ENCODE data around the gene OSM.
"Not testable (repeated sequence)": the region's sequence is repeated elsewhere in the genome, so short reads cannot be mapped to it uniquely, and the experiment has no call there.

The OSM gene

DNA sequence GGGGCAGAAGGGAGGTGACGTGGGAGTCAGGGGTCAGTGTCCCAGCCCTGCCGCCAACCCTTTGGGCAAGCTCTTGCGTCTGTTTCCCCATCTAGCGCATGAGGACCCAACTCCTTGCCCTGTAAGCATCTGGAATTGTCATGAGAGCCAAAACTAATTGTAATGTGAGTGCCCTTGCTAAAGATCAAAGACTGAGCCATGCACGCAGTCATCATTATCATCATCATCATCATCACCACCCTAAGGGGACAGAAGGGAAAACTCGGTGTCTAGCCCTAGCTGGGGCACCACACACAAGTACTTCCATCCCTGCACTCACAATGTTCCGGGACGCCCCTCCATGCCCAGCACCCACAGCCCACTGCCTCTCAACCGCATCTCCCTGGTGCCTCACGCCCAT, 22.6 kb downstream of the OSM start:
- peak; percentile 33 for DNase-seq (ENCODE audit: low spot score)

DNA sequence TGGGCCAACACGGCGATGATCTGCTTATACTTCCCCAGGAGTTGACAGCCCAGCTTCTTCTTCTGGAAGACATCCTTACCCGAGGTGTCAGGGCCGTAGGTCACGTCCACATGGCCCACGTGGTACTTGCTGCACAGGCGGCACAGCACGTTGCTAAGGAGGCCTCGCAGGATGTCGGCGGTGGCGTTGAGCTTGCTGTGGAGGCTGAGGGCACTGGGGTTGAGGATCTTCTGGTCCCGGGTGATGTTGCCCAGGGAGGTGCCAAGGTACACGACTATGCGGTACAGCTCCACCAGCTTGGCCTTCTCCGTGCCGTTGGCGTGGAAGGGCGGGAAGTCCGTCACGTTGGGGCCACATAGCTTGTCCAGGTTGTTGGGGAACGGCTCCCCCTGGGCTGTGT, 23.0 kb downstream of the OSM start:
- DNase-seq (ENCODE audit: low spot score) = no peak

DNA sequence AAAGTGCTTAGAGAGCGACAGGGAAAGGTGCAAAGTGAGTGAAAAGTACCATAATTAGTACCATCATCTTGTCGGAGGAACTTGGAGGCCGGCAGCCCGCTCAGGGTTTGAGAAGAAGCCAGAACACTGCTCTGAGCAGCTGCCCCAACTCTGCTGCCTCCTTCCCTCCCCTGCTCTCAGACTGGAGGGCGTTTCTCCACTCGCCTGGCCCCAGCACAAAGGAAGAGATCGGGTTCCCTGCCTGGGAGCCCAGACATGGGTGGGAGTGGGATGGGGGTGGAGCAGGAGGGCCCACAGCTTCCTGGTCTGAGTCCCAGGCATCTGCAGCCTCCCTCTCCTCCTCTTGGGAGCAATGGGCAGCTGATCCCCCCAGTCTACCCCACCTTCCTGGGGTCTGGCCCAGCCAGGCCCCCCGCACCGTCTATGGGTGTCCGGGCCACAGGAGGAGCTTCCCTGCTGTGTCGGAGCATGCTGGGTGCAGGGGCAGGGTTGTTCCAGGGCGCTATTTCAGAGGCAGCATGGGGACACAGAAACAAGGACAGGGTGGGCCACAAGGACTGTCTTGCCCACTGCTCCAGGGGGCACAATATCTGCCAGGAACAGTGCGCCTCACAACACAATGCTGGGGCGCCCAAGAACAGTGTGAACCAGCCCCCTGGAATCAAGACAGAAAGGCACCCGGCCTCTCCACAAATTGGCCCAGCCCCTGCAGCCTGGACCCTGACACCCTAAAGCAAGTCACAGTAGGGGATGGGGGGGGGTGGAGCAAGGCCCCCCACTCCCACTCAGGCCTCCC, 24.9 kb downstream of the OSM start:
- peak; percentile 39 for DNase-seq (ENCODE audit: low spot score)

DNA sequence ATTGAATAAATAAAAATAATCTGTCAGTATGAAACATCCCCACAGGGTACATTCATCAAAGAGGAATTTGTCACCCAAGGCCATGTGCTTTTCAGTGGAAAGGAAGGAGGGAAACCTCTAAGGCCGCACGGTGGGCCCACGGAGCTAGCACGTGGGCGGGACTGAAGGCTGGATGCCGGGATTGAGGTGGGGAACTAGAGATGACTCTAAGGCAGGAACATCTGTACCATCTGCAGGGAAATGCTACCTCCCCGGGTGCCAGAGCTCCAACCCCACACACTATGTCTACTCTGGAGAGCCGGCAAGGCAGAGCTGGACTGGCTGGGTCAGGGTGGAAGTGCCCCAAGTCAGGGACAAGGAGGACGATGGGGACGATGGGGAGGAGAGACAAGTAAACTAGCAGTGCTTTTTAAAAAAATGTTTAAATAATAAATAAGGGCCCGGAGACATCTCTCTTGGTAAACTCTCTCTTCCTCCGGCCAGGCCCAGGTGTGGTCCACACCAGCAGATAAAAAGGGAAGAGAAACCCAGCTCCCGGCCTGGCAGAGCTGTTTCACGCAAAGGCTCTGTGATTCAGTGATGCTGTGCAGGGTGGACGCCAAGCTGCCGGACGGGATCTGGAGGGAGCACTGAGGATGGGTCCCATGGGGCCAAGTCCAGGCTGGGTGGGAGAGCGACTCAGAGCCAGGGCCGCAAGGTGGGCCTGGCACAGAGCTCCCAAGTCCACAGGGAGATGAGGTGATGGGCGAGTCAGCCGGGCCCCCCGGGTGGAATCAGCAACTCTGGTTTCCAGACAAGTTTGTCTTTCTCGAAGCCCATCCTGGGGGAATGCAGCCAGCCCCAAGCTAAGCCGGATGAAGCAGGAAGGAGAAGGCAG, 25.9 kb downstream of the OSM start:
- peak; percentile 69 for DNase-seq (ENCODE audit: low spot score)

DNA sequence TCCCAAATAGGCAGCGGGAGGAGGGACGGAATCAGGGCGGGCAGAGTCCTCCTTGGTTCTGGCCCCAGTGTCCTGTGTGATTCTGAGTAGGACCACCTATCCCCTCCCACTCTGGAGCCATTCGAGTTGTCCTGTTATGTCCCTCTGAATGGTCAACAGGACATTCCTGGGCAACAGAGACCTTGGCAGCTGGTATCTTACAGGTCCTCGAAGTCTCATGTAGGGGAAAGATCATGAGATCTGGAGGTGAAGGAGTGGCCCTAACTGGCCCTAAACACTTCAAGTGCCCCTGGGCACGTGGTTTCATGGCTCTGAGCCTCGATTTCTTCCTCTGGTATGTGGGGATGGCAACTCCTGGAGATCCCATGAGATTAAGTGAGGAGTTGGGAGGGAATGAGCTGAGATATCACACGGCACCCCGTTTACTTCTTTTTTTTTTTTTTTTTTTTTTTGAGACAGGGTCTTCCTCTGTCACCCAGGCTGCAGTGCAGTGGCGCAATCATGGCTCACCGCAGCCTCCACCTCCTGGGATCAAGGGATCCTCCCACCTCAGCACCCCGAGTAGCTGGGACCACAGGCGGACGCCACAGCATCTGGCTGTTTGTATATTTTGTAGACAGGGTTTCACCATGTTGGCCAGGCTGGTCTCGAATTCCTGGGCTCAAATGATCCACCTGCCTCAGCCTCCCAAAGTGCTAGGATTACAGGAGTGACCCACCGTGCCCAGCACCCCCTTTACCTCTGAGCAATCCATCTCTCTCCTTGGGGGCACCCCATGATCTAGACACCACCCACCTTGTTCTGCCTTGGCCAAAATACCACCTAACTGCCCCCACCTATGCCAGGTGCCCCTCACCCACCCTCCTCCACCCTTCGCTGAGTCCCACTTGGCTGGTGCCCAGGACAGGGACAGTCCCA, 26.9 kb downstream of the OSM start:
- DNase-seq (ENCODE audit: low spot score) = peak; percentile 77

DNA sequence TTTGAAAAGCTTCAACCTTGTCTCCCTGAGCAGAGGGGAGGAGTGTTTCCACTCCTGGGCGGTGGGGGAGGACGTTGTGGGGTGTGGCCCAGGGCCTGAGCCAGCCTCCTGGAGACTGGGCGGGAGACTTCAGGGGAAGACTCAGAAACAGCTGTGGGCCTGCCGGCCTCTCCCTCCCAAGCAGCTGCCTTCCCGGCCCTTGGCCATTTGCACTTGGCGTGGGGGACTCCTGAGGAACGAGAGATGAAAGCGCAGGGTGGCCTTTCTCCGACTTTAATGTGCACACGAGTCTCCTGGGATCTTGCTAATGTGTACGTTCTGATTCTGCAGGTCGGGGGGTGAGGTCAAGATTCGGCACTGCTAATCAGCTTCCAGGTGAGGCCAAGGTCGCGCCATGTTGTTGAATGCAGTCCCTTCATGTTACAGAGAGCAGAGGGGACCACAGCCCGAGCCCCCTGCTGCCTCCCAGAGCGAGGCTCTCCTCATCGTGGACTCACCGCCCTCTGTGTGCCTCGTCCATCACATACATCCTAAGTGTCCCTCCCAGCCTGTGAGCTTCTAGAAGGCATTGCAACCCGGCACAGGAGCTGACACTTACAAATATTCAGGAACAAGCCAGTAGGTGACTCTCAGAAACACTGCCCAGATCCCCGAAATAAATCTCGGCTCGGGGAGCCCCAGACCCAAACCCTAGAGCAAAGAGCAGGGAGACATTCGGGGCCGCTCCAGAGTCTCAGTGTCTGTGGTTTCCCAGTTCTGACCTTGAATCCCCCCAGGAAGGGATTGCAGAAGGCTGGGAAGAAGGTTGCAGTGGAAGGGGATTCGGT, 27.8 kb downstream of the OSM start:
- peak; percentile 90 for DNase-seq (ENCODE audit: low spot score)

GRCh38 chr22:30238136-30238535, 28.5 kb downstream of the OSM start:
- DNase-seq (ENCODE audit: low spot score) = no peak

- DNase-seq (ENCODE audit: low spot score) = no peak
These were observed 29.8 kb downstream of the OSM start for GRCh38 chr22:30236875-30237274.

DNA sequence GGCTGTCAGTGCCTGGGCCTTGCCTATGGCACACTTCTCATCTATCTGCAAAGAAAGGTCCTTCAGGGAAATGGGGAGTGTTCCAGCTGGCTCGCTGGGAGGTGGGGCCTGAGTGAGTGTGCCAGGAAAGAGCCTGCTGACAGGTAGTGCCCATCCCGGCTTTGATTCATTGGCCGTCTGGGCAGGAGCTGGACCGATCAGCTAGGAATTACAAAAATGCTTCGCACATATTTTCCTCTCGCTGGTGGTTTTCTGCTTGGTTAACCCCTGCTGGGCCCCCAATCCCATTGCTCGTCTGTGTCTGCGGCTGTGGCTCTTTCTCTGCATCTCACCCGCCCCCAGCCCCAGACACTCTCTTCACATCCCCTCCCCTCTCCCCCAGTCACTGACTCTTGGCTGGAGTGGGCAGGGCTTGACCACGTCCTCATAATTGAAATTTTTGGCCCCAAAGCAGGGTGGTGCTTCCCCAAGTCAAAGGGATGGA, 30.9 kb downstream of the OSM start:
- peak; percentile 100 for DNase-seq (ENCODE audit: low spot score)

DNA sequence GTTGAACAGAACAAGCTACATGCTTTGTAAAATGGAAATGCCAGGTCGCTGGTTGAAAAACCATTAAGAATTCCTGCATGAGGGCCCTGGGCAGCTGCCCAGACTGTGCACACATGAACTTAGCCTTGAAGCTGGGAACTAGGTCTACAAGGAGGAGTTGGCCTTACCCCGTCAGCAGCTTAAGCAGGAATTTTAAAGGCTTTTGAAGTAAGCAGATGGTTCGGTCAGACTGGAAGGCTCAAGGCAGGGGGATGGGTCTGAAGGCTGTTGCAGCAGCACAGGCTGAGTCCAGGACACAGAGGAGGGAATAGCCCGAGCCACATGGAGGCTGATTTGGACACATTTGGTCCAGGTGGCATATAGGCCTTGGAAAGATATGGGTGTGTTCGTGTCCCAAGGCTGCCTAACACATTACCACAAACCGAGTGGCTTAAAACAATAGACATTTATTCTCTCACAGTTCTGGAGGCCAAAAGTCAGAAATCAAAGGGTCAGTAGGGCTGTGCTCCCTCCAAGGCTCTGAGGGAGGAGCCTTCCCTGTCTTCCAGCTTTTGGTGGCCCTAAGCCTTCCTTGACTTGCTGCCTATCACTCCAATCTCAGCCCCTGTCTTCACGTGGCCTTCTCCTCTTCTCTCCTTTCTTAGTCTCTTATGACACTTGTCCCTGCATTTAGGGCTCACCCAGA, 31.7 kb downstream of the OSM start:
- peak; percentile 79 for DNase-seq (ENCODE audit: low spot score)

- DNase-seq (ENCODE audit: low spot score) = not testable (repeated sequence)
These were observed 32.3 kb downstream of the OSM start for GRCh38 chr22:30234325-30234724.

DNA sequence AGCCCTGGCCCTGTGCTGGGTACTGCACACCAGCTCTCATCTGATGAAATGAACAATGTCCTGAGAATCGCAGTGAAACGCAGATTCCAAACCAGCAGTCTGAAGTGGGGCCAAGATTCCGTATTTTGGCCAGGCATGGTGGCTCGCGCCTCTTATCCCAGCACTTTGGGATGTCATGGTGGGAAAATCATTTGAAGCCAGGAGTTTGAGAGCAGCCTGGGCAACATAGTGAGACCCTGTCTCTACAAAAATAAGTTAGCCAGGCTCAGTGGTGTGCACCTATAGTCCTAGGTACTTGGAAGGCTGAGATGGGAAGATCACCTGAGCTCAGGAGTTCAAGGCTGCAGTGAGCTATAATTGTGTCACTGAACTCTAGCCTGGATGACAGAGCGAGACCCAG, 33.1 kb downstream of the OSM start:
- DNase-seq (ENCODE audit: low spot score) = no peak

DNA sequence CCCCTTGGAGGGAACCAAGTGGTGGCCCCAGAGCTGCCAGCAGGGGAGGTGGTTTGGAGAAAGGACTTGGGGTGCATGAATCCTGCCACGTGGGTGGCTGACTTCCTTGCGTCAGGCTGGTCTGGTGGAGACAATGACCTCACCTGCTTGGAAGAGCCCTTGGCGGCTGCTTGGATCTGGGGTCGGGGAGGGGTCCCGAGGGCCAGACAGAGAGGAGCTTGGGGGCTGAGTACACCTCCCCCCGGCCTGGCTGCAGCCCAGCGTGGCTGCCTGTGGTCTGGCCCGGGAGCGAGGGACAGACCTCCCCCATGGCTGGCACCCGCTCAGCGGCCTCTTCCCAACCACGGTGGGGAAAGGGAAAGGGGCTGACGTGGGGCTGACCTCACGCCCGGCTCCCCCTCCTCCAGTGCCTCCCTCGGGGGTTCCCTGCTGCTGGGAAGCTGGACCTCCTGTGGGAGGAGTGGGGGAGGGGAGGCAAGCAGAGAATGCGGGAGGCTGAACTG, 33.9 kb downstream of the OSM start:
- DNase-seq (ENCODE audit: low spot score) = peak; percentile 50

- no peak for DNase-seq (ENCODE audit: low spot score)
These were observed 35.7 kb downstream of the OSM start for GRCh38 chr22:30230787-30231461.

GRCh38 chr22:30230330-30230729, 36.3 kb downstream of the OSM start:
- DNase-seq (ENCODE audit: low spot score) = no peak

DNA sequence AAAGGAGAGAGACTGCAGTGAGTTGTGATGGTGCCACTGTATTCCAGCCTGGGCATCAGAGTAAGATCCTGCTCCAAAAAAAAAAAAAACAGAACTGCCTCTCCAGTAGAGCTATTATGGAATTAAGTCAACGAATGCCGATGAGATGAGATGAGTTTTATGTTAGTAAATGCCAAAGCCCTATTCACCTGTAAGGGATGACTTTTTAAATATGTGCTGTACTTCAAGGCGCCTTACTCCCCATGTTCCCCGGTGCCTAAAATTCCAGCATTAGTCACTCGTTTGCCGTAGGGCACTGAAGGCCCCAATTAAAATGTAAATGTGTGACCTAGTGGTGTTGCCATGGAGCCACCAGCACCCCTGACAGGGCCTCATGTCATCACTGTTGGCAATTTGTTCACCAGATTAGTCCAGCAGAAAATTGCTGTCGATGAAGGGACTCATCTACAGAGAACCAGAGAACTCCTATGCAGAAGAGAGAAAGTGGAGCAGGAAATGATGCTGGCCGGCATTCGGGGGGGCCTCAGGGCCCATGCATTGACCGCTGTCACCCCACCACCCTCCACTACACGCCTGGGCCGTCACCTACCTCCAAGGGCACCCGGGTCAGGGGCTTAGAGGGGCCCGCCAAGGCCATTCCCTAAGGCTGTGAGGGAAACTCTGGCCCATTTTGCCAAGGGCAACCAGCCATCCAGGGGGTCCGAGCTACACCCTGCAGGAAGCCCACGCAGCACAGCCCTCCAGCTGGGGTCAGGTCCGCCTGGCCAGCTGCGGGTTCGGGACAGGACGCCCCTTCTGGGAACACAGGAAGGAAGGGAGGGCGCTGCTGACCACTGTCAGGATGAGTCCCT, 37.9 kb downstream of the OSM start:
- DNase-seq (ENCODE audit: low spot score) = peak; percentile 99

DNA sequence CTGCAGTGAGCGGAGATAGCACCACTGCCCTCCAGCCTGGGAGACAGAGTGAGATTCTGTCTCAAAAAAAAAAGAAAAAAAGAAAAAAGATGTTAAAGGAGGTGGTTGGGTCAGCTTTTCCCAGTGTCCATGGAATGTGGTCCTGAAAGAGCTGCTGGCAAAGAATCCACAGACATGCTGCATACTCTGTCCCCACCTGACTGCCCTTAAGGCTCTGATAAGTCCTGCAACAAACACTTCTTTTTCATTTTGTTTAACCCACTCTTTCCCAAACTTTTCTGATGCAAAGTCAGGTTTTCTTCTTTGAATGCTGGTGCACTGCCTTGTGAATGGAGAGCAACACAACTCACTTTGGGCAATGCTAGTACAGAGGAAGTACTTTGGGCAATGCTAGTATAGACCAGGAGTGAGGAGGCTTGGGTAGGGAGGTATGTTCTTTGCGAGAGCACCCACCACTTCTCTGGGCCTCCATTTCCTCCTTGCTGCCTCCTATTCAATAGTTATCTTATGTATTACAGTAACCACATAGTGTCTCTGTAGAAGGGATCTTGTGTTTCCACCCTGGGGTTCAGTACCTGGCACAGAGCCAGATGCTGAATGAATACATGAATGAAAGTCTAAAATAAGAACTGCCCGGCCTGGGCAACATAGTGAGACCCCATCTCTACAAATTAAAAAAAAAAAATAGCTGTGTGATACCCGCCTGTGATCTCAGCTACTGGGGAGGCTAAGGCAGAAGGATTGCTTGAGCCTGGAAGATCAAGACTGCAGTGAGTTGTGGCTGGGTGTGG, 39.0 kb downstream of the OSM start:
- DNase-seq (ENCODE audit: low spot score) = no peak
